Keratinocyte (primary cell): Measurements from ENCODE around the gene CCDC158. TPM values are rescaled to one million over a fixed set of nuclear protein-coding genes. Genes with fewer than 3 reads are reported as not detected.

Source experiments
- DNase-seq: peaks from one replicate; pipeline ENCODE4 v3.0.0-alpha.2; 2011; ENCODE audit warnings: low read depth, missing footprints, low spot score
- FAIRE-seq: peaks from 2 replicates; lab custom pipeline; 2011; peaks lifted over from hg19 to GRCh38; lab: Jason Lieb, UNC
- H2AFZ ChIP-seq: 2 replicates; pipeline ENCODE4 v1.6.0; 2012; ENCODE audit warnings: low read length, control low read depth, inconsistent platforms; ENCODE audit not compliant: control insufficient read depth
- H3K27ac ChIP-seq: 2 replicates; pipeline ENCODE4 v1.5.1; 2011; ENCODE audit warnings: low read length; ENCODE audit not compliant: control insufficient read depth, insufficient read depth
- H3K27me3 ChIP-seq: 3 replicates; pipeline ENCODE4 v1.6.0; 2011; ENCODE audit warnings: low read length; ENCODE audit not compliant: control insufficient read depth, insufficient read depth; ENCODE audit errors: extremely low read depth
- H3K36me3 ChIP-seq, 2 experiments: 2 replicates in 1 of 2; 3 replicates in 1 of 2; pipeline ENCODE4 v1.5.1; 2011; ENCODE audit warnings: low read length in 2 of 2, mild to moderate bottlenecking in 1 of 2; ENCODE audit not compliant: control insufficient read depth in 2 of 2, insufficient read depth in 2 of 2; ENCODE audit errors: extremely low read depth in 1 of 2
- H3K4me1 ChIP-seq: 3 replicates; pipeline ENCODE4 v1.5.1; 2011; ENCODE audit warnings: low read length; ENCODE audit not compliant: control insufficient read depth, insufficient read depth; ENCODE audit errors: extremely low read depth
- H3K4me2 ChIP-seq: 3 replicates; pipeline ENCODE4 v1.6.0; 2011; ENCODE audit warnings: low read depth, low read length; ENCODE audit not compliant: control insufficient read depth, insufficient read depth; ENCODE audit errors: extremely low read depth
- H3K4me3 ChIP-seq, 3 experiments: fragments of 200-600 bp in 1 of 3; sonication (generic) in 1 of 3; 2 replicates in 2 of 3; 3 replicates in 1 of 3; pipeline ENCODE4 v1.5.1; 2011 to 2016; ENCODE audit warnings: low read length in 3 of 3, mild to moderate bottlenecking in 3 of 3, control low read depth in 2 of 3, inconsistent platforms in 1 of 3, low read depth in 1 of 3, mixed read lengths in 1 of 3, mixed run types in 1 of 3, moderate library complexity in 1 of 3; ENCODE audit not compliant: control insufficient read depth in 2 of 3, insufficient read depth in 2 of 3; ENCODE audit errors: extremely low read depth in 1 of 3
- H3K79me2 ChIP-seq: 2 replicates; pipeline ENCODE4 v1.6.0; 2012; ENCODE audit warnings: low read length; ENCODE audit not compliant: control insufficient read depth, insufficient read depth
- H3K9ac ChIP-seq: 3 replicates; pipeline ENCODE4 v1.6.0; 2011; ENCODE audit warnings: low read length; ENCODE audit not compliant: control insufficient read depth, insufficient read depth; ENCODE audit errors: extremely low read depth
- H3K9me1 ChIP-seq: 3 replicates; pipeline ENCODE4 v1.6.0; 2011; ENCODE audit warnings: low read length; ENCODE audit not compliant: control insufficient read depth, insufficient read depth; ENCODE audit errors: extremely low read depth
- H3K9me3 ChIP-seq: 2 replicates; pipeline ENCODE4 v1.5.1; 2012; ENCODE audit warnings: low read depth, low read length; ENCODE audit not compliant: control insufficient read depth
- H4K20me1 ChIP-seq: 3 replicates; pipeline ENCODE4 v1.6.0; 2011; ENCODE audit warnings: low read length; ENCODE audit not compliant: control insufficient read depth, insufficient read depth; ENCODE audit errors: extremely low read depth
- EZH2 ChIP-seq: IDR thresholded peaks from one replicate; pipeline ENCODE4 v1.6.1; 2012; ENCODE audit warnings: inconsistent platforms, mild to moderate bottlenecking, low read length, moderate library complexity
- dilution Hi-C: fragments of 300-500 bp; cut with MboI; formaldehyde crosslinking; loops from one replicate; pipeline ENCODE4 v1.7.0; 2020; ENCODE audit warnings: low sequenced_read_pairs; ENCODE audit not compliant: extremely low pct_ligation_motif_present
- polyA plus RNA-seq, 5 experiments: library from polyadenylated mRNA; depleted of rRNA in 3 of 5; stranded (reverse) in 3 of 5; stranded (forward) in 1 of 5; unstranded in 1 of 5; fragments of >200 nt; gene quantifications; 1 replicate in 1 of 5; 2 replicates in 3 of 5; 3 replicates in 1 of 5; pipeline versions ENCODE4 v1.2.1 to v1.2.3, GENCODE V29; 2011 to 2012; ENCODE audit warnings: missing spikeins in 2 of 5, low read depth in 1 of 5, low replicate concordance in 1 of 5
- TF ChIP-seq, protein P1 (sequence below), 3 experiments: IDR thresholded peaks in 1 of 3; conservative IDR thresholded peaks in 1 of 3; optimal IDR thresholded peaks in 1 of 3; 2 replicates in 2 of 3; 3 replicates in 1 of 3; pipeline versions ENCODE3 to v1.5.1; 2011; ENCODE audit warnings: low read length in 3 of 3, mild to moderate bottlenecking in 3 of 3, moderate library complexity in 2 of 3, control low read depth in 1 of 3, inconsistent platforms in 1 of 3; ENCODE audit not compliant: insufficient read depth in 2 of 3; ENCODE audit errors: extremely low read depth in 1 of 3

CCDC158 gene
- polyA plus RNA-seq, 1 donor (not counting 4 experiments of a cell fraction or from before 2014, with no cell fraction given), result not detected

GRCh38 chr4:76272999-76273398 is 147.9 kb downstream of the CCDC158 start:
- dilution Hi-C loops, result no loop called here
- Histone ChIP-seq H3K9me1 (no peaks in the 10 kb centered on the region), H3K36me3 (no peaks in the 10 kb centered on the region), H3K4me1 (no peaks in the 10 kb centered on the region), H4K20me1 (no peaks in the 10 kb centered on the region), H3K27me3 (peaks cover 4% of the 10 kb centered on the region), H2AFZ (no peak overlapping the region), H3K79me2 (no peaks in the 10 kb centered on the region), H3K9me3 (no peaks in the 10 kb centered on the region), H3K4me3 (no peak overlapping the region), H3K27ac (no peak overlapping the region), H3K9ac (no peak overlapping the region), H3K4me2 (no peak overlapping the region)
- DNase-seq (no peak), FAIRE-seq (no peak)
- TF ChIP-seq, protein P1, sequence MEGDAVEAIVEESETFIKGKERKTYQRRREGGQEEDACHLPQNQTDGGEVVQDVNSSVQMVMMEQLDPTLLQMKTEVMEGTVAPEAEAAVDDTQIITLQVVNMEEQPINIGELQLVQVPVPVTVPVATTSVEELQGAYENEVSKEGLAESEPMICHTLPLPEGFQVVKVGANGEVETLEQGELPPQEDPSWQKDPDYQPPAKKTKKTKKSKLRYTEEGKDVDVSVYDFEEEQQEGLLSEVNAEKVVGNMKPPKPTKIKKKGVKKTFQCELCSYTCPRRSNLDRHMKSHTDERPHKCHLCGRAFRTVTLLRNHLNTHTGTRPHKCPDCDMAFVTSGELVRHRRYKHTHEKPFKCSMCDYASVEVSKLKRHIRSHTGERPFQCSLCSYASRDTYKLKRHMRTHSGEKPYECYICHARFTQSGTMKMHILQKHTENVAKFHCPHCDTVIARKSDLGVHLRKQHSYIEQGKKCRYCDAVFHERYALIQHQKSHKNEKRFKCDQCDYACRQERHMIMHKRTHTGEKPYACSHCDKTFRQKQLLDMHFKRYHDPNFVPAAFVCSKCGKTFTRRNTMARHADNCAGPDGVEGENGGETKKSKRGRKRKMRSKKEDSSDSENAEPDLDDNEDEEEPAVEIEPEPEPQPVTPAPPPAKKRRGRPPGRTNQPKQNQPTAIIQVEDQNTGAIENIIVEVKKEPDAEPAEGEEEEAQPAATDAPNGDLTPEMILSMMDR (optimal IDR thresholded peaks at IDR 0.05 in 1 of 3, IDR thresholded peaks at IDR 0.05 in 1 of 3, conservative IDR thresholded peaks at IDR 0.05 in 1 of 3; ENCODE audit: extremely low read depth in 1 of 3, insufficient read depth in 2 of 3, low read length in 3 of 3), result no peak
- no peak for TF ChIP-seq EZH2

- Histone ChIP-seq H3K4me1 (no peaks in the 10 kb centered on the region), H3K9ac (no peak overlapping the region), H4K20me1 (no peaks in the 10 kb centered on the region), H3K9me1 (no peaks in the 10 kb centered on the region), H3K9me3 (no peaks in the 10 kb centered on the region), H3K27ac (no peak overlapping the region), H3K27me3 (peaks cover 4% of the 10 kb centered on the region), H3K4me2 (no peak overlapping the region), H3K79me2 (no peaks in the 10 kb centered on the region), H2AFZ (no peak overlapping the region), H3K36me3 (no peaks in the 10 kb centered on the region), H3K4me3 (no peak overlapping the region)
- TF ChIP-seq EZH2, result no peak
- TF ChIP-seq, protein P1 (optimal IDR thresholded peaks at IDR 0.05 in 1 of 3, IDR thresholded peaks at IDR 0.05 in 1 of 3, conservative IDR thresholded peaks at IDR 0.05 in 1 of 3; ENCODE audit: extremely low read depth in 1 of 3, insufficient read depth in 2 of 3, low read length in 3 of 3), result no peak
- dilution Hi-C loops, result no loop called here
- no peak for FAIRE-seq
- DNase-seq, result no peak
These were observed 148.4 kb downstream of the CCDC158 start for GRCh38 chr4:76272582-76272981.
